ENCODE data around the gene TNNC2. TPM values are rescaled to one million over a fixed set of nuclear protein-coding genes. Genes with fewer than 3 reads are reported as not detected.

Gene TNNC2
- total and polyA plus RNA-seq, 9 of the 15 experiments (the other 6 are each of a cell fraction or from before 2014, with no cell fraction given) = not detected

- TF ChIP-seq, protein P1, sequence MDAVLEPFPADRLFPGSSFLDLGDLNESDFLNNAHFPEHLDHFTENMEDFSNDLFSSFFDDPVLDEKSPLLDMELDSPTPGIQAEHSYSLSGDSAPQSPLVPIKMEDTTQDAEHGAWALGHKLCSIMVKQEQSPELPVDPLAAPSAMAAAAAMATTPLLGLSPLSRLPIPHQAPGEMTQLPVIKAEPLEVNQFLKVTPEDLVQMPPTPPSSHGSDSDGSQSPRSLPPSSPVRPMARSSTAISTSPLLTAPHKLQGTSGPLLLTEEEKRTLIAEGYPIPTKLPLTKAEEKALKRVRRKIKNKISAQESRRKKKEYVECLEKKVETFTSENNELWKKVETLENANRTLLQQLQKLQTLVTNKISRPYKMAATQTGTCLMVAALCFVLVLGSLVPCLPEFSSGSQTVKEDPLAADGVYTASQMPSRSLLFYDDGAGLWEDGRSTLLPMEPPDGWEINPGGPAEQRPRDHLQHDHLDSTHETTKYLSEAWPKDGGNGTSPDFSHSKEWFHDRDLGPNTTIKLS (IDR thresholded peaks at IDR 0.05; ENCODE audit: borderline replicate concordance, low read depth) = no peak
- TF ChIP-seq KDM5B (IDR thresholded peaks at IDR 0.05; ENCODE audit: insufficient replicate concordance, low read depth, low read length) = no peak
- peak; percentile 49; the same call in 1 of the 2 replicates for TF ChIP-seq FOSL1 (tag; conservative IDR thresholded peaks at IDR 0.05)
- TF ChIP-seq ZBTB33 (CRISPR knock-in tag; IDR thresholded peaks at IDR 0.05) = no peak
- no peak for TF ChIP-seq MED1 (CRISPR knock-in tag; IDR thresholded peaks at IDR 0.05; ENCODE audit: borderline replicate concordance)
- no peak for TF ChIP-seq ASH1L (IDR thresholded peaks at IDR 0.05; ENCODE audit: borderline replicate concordance, low read depth, partially characterized antibody)
- TF ChIP-seq ZFP91 (CRISPR knock-in tag; IDR thresholded peaks at IDR 0.05) = no peak
- no peak for TF ChIP-seq TAF7 (tag; IDR thresholded peaks at IDR 0.05)
- TF ChIP-seq PCBP1 (IDR thresholded peaks at IDR 0.05; ENCODE audit: low read depth, low read length, poor library complexity, severe bottlenecking) = no peak
- TF ChIP-seq, protein P2, sequence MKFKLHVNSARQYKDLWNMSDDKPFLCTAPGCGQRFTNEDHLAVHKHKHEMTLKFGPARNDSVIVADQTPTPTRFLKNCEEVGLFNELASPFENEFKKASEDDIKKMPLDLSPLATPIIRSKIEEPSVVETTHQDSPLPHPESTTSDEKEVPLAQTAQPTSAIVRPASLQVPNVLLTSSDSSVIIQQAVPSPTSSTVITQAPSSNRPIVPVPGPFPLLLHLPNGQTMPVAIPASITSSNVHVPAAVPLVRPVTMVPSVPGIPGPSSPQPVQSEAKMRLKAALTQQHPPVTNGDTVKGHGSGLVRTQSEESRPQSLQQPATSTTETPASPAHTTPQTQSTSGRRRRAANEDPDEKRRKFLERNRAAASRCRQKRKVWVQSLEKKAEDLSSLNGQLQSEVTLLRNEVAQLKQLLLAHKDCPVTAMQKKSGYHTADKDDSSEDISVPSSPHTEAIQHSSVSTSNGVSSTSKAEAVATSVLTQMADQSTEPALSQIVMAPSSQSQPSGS (CRISPR knock-in tag; IDR thresholded peaks at IDR 0.05) = no peak
- TF ChIP-seq NFYB (IDR thresholded peaks at IDR 0.05; ENCODE audit: extremely low read depth, insufficient read length) = no peak
- no peak for TF ChIP-seq CAMTA2 (CRISPR knock-in tag; conservative IDR thresholded peaks at IDR 0.05)
- TF ChIP-seq KHSRP (IDR thresholded peaks at IDR 0.05) = no peak
- no peak for TF ChIP-seq PHF20 (IDR thresholded peaks at IDR 0.05; ENCODE audit: partially characterized antibody)
- TF ChIP-seq POLR3G (IDR thresholded peaks at IDR 0.05; ENCODE audit: extremely low read depth, insufficient read length, insufficient replicate concordance) = no peak
- TF ChIP-seq COPS2 (conservative IDR thresholded peaks at IDR 0.05) = no peak
- TF ChIP-seq, protein P3, sequence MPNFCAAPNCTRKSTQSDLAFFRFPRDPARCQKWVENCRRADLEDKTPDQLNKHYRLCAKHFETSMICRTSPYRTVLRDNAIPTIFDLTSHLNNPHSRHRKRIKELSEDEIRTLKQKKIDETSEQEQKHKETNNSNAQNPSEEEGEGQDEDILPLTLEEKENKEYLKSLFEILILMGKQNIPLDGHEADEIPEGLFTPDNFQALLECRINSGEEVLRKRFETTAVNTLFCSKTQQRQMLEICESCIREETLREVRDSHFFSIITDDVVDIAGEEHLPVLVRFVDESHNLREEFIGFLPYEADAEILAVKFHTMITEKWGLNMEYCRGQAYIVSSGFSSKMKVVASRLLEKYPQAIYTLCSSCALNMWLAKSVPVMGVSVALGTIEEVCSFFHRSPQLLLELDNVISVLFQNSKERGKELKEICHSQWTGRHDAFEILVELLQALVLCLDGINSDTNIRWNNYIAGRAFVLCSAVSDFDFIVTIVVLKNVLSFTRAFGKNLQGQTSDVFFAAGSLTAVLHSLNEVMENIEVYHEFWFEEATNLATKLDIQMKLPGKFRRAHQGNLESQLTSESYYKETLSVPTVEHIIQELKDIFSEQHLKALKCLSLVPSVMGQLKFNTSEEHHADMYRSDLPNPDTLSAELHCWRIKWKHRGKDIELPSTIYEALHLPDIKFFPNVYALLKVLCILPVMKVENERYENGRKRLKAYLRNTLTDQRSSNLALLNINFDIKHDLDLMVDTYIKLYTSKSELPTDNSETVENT (CRISPR knock-in tag; IDR thresholded peaks at IDR 0.05) = no peak
Observed at GRCh38 chr20:45850926-45851325, 23.8 kb upstream of the TNNC2 start (continued).

All from K562 (cell line).